ENCODE measurements around the gene BBS9. TPM values are rescaled to one million over a fixed set of nuclear protein-coding genes. Genes with fewer than 3 reads are reported as not detected.
"Not testable (repeated sequence)": the region's sequence is repeated elsewhere in the genome, so short reads cannot be mapped to it uniquely, and the experiment has no call there.

BBS9 gene
- polyA plus RNA-seq, 1 donor from 2014 or later = 7.8 TPM

GRCh38 chr7:33457039-33457438, 327.7 kb downstream of the BBS9 start:
- no peaks in the 10 kb centered on the region for H3K9me3 Mint-ChIP-seq
- no peaks in the 10 kb centered on the region for H3K4me1 Mint-ChIP-seq
- no peaks in the 10 kb centered on the region for H3K27me3 Mint-ChIP-seq
- H3K4me3 Mint-ChIP-seq = no peak overlapping the region
- no peak overlapping the region for H3K27ac Mint-ChIP-seq
- H3K36me3 Mint-ChIP-seq = peaks cover 5% of the 10 kb centered on the region

- H3K4me1 Mint-ChIP-seq = no peaks in the 10 kb centered on the region
- H3K27me3 Mint-ChIP-seq = no peaks in the 10 kb centered on the region
- no peak overlapping the region for H3K4me3 Mint-ChIP-seq
- peaks cover 5% of the 10 kb centered on the region for H3K36me3 Mint-ChIP-seq
- H3K9me3 Mint-ChIP-seq = no peaks in the 10 kb centered on the region
- no peak overlapping the region for H3K27ac Mint-ChIP-seq
Measured at GRCh38 chr7:33458581-33458980, 329.2 kb downstream of the BBS9 start.

- H3K4me3 Mint-ChIP-seq = no peak overlapping the region
- peaks cover 5% of the 10 kb centered on the region for H3K36me3 Mint-ChIP-seq
- no peaks in the 10 kb centered on the region for H3K4me1 Mint-ChIP-seq
- no peaks in the 10 kb centered on the region for H3K27me3 Mint-ChIP-seq
- H3K27ac Mint-ChIP-seq = no peak overlapping the region
- no peaks in the 10 kb centered on the region for H3K9me3 Mint-ChIP-seq
Measured at GRCh38 chr7:33459340-33459751, 330.0 kb downstream of the BBS9 start.

GRCh38 chr7:33463131-33463530, 333.8 kb downstream of the BBS9 start:
- H3K9me3 Mint-ChIP-seq = no peaks in the 10 kb centered on the region
- H3K4me3 Mint-ChIP-seq = no peak overlapping the region

GRCh38 chr7:33466203-33466602, 336.8 kb downstream of the BBS9 start:
- Mint-ChIP-seq H3K9me3 (peaks cover 2 to 8% (median 7%) of the 10 kb centered on the region in 3 donors), H3K27me3 (no peaks in the 10 kb centered on the region), H3K36me3 (peaks cover 3% of the 10 kb centered on the region), H3K27ac (no peak overlapping the region), H3K4me1 (no peaks in the 10 kb centered on the region), H3K4me3 (no peak overlapping the region)

More at GRCh38 chr7:33463131-33463530, 333.8 kb downstream of the BBS9 start:
- no peaks in the 10 kb centered on the region for H3K27me3 Mint-ChIP-seq
- H3K27ac Mint-ChIP-seq = no peak overlapping the region
- peaks cover 6% of the 10 kb centered on the region for H3K36me3 Mint-ChIP-seq
- H3K4me1 Mint-ChIP-seq = no peaks in the 10 kb centered on the region

GRCh38 chr7:33471636-33472242, 342.4 kb downstream of the BBS9 start:
- Mint-ChIP-seq H3K27me3 (no peaks in the 10 kb centered on the region), H3K9me3 (peaks cover 2 to 8% (median 7%) of the 10 kb centered on the region in 3 donors), H3K4me1 (no peaks in the 10 kb centered on the region), H3K4me3 (no peak overlapping the region), H3K36me3 (peaks cover 3% of the 10 kb centered on the region), H3K27ac (no peak overlapping the region)

GRCh38 chr7:33472348-33473025, 343.1 kb downstream of the BBS9 start:
- no peaks in the 10 kb centered on the region for H3K27me3 Mint-ChIP-seq
- peaks cover 0 to 1% (median under 1%) of the 10 kb centered on the region in 3 donors for H3K4me1 Mint-ChIP-seq
- no peaks in the 10 kb centered on the region for H3K36me3 Mint-ChIP-seq

GRCh38 chr7:33477719-33478480, 348.5 kb downstream of the BBS9 start:
- Mint-ChIP-seq H3K4me1 (peaks cover 5 to 6% (median 5%) of the 10 kb centered on the region in 3 donors), H3K36me3 (peaks cover 7% of the 10 kb centered on the region), H3K27me3 (no peaks in the 10 kb centered on the region), H3K9me3 (peaks cover 0 to 7% (median 7%) of the 10 kb centered on the region in 3 donors), H3K27ac (no peak overlapping the region), H3K4me3 (peak overlapping the region in 1 of 4 donors; percentile 34)

More at GRCh38 chr7:33472348-33473025, 343.1 kb downstream of the BBS9 start:
- H3K4me3 Mint-ChIP-seq = no peak overlapping the region
- no peak overlapping the region for H3K27ac Mint-ChIP-seq
- H3K9me3 Mint-ChIP-seq = peaks cover 2 to 8% (median 7%) of the 10 kb centered on the region in 3 donors

GRCh38 chr7:33484476-33484875, 355.1 kb downstream of the BBS9 start:
- H3K4me3 Mint-ChIP-seq = not testable (repeated sequence)

GRCh38 chr7:33485747-33486493, 356.6 kb downstream of the BBS9 start:
- H3K36me3 Mint-ChIP-seq = no peaks in the 10 kb centered on the region
- H3K27ac Mint-ChIP-seq = no peak overlapping the region
- peaks cover 3 to 18% (median 15%) of the 10 kb centered on the region in 3 donors for H3K4me1 Mint-ChIP-seq
- no peaks in the 10 kb centered on the region for H3K27me3 Mint-ChIP-seq
- H3K4me3 Mint-ChIP-seq = no peak overlapping the region
- H3K9me3 Mint-ChIP-seq = peaks cover 0 to 6% (median 2%) of the 10 kb centered on the region in 3 donors

More at GRCh38 chr7:33484476-33484875, 355.1 kb downstream of the BBS9 start:
- Mint-ChIP-seq H3K9me3 (peaks cover 0 to 13% (median 7%) of the 10 kb centered on the region in 3 donors), H3K4me1 (peaks cover 3 to 18% (median 15%) of the 10 kb centered on the region in 3 donors)
- H3K27ac Mint-ChIP-seq, H3K36me3 Mint-ChIP-seq, H3K27me3 Mint-ChIP-seq: not testable (repeated sequence)

- Mint-ChIP-seq H3K9me3 (peaks cover 0 to 6% (median 0%) of the 10 kb centered on the region in 3 donors), H3K4me1 (peaks cover 3 to 18% (median 15%) of the 10 kb centered on the region in 3 donors), H3K27me3 (no peaks in the 10 kb centered on the region), H3K4me3 (peak overlapping the region in 1 of 4 donors; percentile 10), H3K27ac (no peak overlapping the region), H3K36me3 (no peaks in the 10 kb centered on the region)
Measured at GRCh38 chr7:33486633-33487032, 357.3 kb downstream of the BBS9 start.

GRCh38 chr7:33487998-33488682, 358.8 kb downstream of the BBS9 start:
- Mint-ChIP-seq H3K27me3 (no peaks in the 10 kb centered on the region), H3K4me3 (no peak overlapping the region), H3K27ac (no peak overlapping the region), H3K4me1 (peaks cover 3 to 18% (median 15%) of the 10 kb centered on the region in 3 donors), H3K36me3 (no peaks in the 10 kb centered on the region), H3K9me3 (peaks cover 0 to 6% (median 0%) of the 10 kb centered on the region in 3 donors)

- Mint-ChIP-seq H3K36me3 (no peaks in the 10 kb centered on the region), H3K9me3 (no peaks in the 10 kb centered on the region), H3K4me1 (no peaks in the 10 kb centered on the region), H3K27ac (no peak overlapping the region), H3K27me3 (no peaks in the 10 kb centered on the region), H3K4me3 (no peak overlapping the region)
Measured at GRCh38 chr7:33494474-33494873, 365.1 kb downstream of the BBS9 start.

GRCh38 chr7:33495207-33495606, 365.8 kb downstream of the BBS9 start:
- Mint-ChIP-seq H3K4me3 (no peak overlapping the region), H3K9me3 (no peaks in the 10 kb centered on the region), H3K27ac (no peak overlapping the region), H3K36me3 (no peaks in the 10 kb centered on the region), H3K27me3 (no peaks in the 10 kb centered on the region), H3K4me1 (no peaks in the 10 kb centered on the region)
